ENCODE measurements around the gene C5. TPM values are rescaled to one million over a fixed set of nuclear protein-coding genes. Genes with fewer than 3 reads are reported as not detected.

Gene C5
- total RNA-seq, 1 experiment from 2014 or later = 0.66 TPM

DNA sequence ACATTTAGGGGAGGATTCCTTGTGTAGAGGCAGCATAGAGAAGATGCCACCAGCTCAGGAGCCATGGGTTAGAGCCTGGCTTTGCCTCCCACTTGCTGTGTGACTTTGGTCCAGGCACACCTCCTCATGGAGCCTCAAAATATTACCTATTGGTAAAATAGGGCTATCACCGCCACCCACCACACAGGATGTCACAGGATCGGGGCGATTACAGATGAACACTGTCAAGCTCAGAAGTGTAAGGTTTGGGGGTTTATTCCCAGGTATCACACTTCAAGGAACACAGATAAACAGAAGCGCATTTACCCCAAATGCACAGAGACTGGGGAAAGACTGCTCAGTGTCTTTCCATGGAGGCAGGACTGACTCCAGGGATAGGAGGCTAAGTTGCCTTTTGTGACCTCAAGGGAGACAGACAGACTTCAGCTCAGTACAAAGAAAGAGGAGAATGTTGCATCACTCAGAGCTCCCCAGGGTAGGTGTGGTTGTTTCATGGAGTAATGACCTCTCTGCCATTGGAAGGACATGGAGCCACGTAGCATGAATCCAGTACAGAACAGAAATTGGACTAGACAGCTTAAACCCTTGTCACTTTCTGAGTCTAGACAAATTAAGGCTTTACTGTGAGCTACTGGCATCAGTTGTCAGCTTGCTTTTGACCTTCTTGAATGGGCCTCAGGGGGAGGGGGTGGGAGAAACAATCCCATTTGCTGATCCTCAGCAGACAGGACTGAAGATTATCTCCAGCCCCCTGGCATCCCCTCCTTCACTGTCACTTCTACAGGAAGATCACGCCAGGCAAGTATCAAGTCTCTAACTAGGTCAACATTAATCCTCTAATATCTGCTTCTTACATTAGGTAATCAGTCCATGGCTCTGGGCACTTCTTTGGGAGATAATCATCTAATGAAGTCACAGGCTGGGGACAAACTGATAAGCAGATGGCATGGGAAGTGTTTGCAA lies 130.0 kb downstream of the C5 start (continued):
- TF ChIP-seq, protein P1, sequence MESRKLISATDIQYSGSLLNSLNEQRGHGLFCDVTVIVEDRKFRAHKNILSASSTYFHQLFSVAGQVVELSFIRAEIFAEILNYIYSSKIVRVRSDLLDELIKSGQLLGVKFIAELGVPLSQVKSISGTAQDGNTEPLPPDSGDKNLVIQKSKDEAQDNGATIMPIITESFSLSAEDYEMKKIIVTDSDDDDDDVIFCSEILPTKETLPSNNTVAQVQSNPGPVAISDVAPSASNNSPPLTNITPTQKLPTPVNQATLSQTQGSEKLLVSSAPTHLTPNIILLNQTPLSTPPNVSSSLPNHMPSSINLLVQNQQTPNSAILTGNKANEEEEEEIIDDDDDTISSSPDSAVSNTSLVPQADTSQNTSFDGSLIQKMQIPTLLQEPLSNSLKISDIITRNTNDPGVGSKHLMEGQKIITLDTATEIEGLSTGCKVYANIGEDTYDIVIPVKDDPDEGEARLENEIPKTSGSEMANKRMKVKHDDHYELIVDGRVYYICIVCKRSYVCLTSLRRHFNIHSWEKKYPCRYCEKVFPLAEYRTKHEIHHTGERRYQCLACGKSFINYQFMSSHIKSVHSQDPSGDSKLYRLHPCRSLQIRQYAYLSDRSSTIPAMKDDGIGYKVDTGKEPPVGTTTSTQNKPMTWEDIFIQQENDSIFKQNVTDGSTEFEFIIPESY (IDR thresholded peaks at IDR 0.05; ENCODE audit: extremely low read depth, insufficient replicate concordance, low read length) = no peak

DNA sequence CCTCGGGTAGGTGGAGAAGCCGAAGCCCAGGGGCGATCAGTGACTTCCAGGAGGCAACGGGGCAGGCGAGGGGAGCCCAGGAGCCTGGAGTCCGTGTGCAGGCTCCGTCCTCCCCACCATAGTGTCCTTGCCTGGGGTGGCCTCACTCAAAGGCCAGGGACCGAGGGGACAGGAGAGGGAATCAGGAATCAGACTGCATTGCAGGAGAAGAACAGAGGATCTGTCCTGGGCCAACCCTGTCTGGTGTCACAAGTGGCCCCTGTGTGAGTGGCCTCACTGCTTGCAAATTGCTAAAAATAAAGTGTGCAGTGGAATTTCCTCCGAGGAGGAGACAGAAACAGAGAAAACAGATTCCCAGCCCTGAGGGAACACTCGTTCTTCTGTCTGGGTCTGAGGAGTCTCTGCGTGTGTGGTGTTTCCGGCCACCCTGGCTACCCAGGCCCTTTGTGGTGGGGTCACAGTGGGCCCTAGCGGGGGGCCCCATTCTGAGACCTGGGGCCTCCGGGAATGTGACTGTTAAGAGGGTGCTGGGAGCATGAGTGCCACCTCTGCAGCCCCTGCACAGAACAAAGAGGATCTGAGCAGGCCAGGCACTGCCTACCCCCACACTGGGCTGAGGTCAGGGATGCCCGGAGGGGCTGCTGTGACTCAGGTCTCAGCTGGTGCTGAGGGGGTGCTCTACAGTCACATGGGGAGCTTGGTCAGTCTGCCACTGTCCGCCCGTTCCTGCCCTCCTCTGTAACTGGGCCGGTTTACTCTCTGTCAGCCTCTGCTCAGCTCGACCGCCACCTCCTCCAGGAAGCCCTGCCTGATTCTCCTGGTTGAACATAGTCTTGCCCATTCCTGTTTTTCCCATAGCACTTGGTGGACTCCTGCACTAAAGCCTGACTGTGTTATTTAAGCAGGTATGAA lies 130.9 kb downstream of the C5 start:
- DNase-seq (ENCODE audit: low read depth, low spot score) (no peak), ATAC-seq (no peak)
- H3K9ac ChIP-seq (ENCODE audit: low read length) = no peak overlapping the region
- ChIA-PET CTCF (no interaction called here), POLR2A (no interaction called here), RAD21 (ENCODE audit: low non-redundant PET in 1 of 2, low total read pairs in 2 of 2, uncharacterized antibody in 2 of 2, unreplicated experiment in 2 of 2) (no interaction called here)
- intact Hi-C loops (cut with micrococcal nuclease) = no loop called here
- H2AFZ ChIP-seq (ENCODE audit: low read depth, low read length, poor library complexity, severe bottlenecking) = no peak overlapping the region
- H3K36me3 ChIP-seq (ENCODE audit: control insufficient read depth in 1 of 2, insufficient read depth in 2 of 2, low read length in 2 of 2) = no peaks in the 10 kb centered on the region
- no peaks in the 10 kb centered on the region for H3K9me3 ChIP-seq (ENCODE audit: control insufficient read depth in 1 of 2, insufficient read depth in 1 of 2, low read depth in 1 of 2, low read length in 2 of 2)
- no peak overlapping the region for H3K4me3 ChIP-seq (replicated peaks in 1 of 2; ENCODE audit: low read depth in 1 of 2, low read length in 2 of 2)
- H3K27ac ChIP-seq (ENCODE audit: low read depth, low read length) = no peak overlapping the region
- BruUV-seq (replicated peaks) = no TSS peak
- H3K27me3 ChIP-seq (ENCODE audit: insufficient read depth, low read length) = no peaks in the 10 kb centered on the region
- no peaks in the 10 kb centered on the region for H3K4me1 ChIP-seq (ENCODE audit: control insufficient read depth in 1 of 2, insufficient read depth in 2 of 2, low read length in 2 of 2)
- H4K20me1 ChIP-seq (ENCODE audit: insufficient read depth) = no peaks in the 10 kb centered on the region
- H3K79me2 ChIP-seq (ENCODE audit: insufficient read depth, low read length) = no peaks in the 10 kb centered on the region
- H3K9me2 ChIP-seq (ENCODE audit: insufficient read depth) = no peaks in the 10 kb centered on the region
- H3K4me2 ChIP-seq (ENCODE audit: low read length) = no peak overlapping the region
- TF ChIP-seq, protein P2, sequence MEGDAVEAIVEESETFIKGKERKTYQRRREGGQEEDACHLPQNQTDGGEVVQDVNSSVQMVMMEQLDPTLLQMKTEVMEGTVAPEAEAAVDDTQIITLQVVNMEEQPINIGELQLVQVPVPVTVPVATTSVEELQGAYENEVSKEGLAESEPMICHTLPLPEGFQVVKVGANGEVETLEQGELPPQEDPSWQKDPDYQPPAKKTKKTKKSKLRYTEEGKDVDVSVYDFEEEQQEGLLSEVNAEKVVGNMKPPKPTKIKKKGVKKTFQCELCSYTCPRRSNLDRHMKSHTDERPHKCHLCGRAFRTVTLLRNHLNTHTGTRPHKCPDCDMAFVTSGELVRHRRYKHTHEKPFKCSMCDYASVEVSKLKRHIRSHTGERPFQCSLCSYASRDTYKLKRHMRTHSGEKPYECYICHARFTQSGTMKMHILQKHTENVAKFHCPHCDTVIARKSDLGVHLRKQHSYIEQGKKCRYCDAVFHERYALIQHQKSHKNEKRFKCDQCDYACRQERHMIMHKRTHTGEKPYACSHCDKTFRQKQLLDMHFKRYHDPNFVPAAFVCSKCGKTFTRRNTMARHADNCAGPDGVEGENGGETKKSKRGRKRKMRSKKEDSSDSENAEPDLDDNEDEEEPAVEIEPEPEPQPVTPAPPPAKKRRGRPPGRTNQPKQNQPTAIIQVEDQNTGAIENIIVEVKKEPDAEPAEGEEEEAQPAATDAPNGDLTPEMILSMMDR (IDR thresholded peaks at IDR 0.05 in 2 of 3, conservative IDR thresholded peaks at IDR 0.05 in 1 of 3; ENCODE audit: borderline replicate concordance in 1 of 3, insufficient read depth in 1 of 3, low read depth in 2 of 3, low read length in 2 of 3) = no peak
- no peak for TF ChIP-seq FOSL1 (IDR thresholded peaks at IDR 0.05; ENCODE audit: low read depth)
- no peak for TF ChIP-seq SIN3A (IDR thresholded peaks at IDR 0.05; ENCODE audit: low read depth)
- TF ChIP-seq EZH2phosphoT487 (IDR thresholded peaks at IDR 0.05; ENCODE audit: borderline replicate concordance) = no peak
- TF ChIP-seq CEBPB (IDR thresholded peaks at IDR 0.05; ENCODE audit: low read depth) = no peak
- TF ChIP-seq RAD21 (IDR thresholded peaks at IDR 0.05; ENCODE audit: low read depth) = no peak
- no peak for TF ChIP-seq ZNF274 (IDR thresholded peaks at IDR 0.05; ENCODE audit: low read depth, low read length)
- TF ChIP-seq SP1 (IDR thresholded peaks at IDR 0.05; ENCODE audit: low read depth) = no peak
- no peak for TF ChIP-seq POLR2A (IDR thresholded peaks at IDR 0.05; ENCODE audit: borderline replicate concordance, extremely low read depth, insufficient read depth, insufficient read length)
- TF ChIP-seq EZH2 (IDR thresholded peaks at IDR 0.05) = no peak
- no peak for TF ChIP-seq MAX (IDR thresholded peaks at IDR 0.05)
- TF ChIP-seq ELF1 (IDR thresholded peaks at IDR 0.05; ENCODE audit: borderline replicate concordance, low read depth) = no peak
- TF ChIP-seq REST (IDR thresholded peaks at IDR 0.05; ENCODE audit: low read depth) = no peak

All from HCT116 (cell line).